OCI-LY3 (cell line): ENCODE measurements around the gene ASTN2.

ENCODE experiments used
- EZH2phosphoT487 ChIP-seq: fragments of 200-600 bp; shearing (Covaris generic); IDR thresholded peaks from 2 replicates; pipeline ENCODE4 v1.6.1; 2018; ENCODE audit warnings: antibody characterized with exemption, mixed run types, low read depth
- TF ChIP-seq, protein P1 (sequence below): fragments of 200-600, 300-600 bp; sonication (generic); IDR thresholded peaks from 2 replicates; pipeline ENCODE4 v1.5.1; 2014; ENCODE audit warnings: antibody characterized with exemption, low read length, low read depth

DNA sequence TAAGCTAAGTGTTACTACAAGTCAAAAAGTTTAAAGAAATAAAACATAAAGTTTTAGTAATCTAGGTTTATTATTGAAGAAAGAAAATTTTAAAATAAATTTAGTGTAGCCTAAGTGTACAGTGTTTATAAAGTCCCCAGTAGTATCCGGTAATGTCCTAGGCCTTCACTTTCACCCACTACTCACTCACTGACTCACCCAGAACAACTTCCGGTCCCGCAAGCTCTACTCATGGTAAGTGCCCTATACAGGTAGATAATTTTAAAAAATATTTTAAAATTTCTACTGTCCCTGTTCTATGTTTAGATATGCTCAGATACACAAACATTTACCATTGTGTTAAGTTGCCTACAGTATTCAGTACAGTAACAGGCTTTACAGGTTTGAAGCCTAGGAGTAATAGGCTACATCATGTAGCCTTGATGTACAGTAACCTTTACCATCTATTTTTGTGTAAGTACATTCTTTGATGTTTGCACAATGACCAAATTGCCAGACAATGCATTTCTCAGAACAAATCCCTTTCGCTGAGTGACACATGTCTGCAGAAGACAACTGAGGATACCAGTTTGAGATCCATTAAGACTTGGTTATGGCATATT lies 474.1 kb downstream of the ASTN2 start:
- TF ChIP-seq, protein P1, sequence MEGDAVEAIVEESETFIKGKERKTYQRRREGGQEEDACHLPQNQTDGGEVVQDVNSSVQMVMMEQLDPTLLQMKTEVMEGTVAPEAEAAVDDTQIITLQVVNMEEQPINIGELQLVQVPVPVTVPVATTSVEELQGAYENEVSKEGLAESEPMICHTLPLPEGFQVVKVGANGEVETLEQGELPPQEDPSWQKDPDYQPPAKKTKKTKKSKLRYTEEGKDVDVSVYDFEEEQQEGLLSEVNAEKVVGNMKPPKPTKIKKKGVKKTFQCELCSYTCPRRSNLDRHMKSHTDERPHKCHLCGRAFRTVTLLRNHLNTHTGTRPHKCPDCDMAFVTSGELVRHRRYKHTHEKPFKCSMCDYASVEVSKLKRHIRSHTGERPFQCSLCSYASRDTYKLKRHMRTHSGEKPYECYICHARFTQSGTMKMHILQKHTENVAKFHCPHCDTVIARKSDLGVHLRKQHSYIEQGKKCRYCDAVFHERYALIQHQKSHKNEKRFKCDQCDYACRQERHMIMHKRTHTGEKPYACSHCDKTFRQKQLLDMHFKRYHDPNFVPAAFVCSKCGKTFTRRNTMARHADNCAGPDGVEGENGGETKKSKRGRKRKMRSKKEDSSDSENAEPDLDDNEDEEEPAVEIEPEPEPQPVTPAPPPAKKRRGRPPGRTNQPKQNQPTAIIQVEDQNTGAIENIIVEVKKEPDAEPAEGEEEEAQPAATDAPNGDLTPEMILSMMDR, result no peak
- no peak for TF ChIP-seq EZH2phosphoT487
